Mammary microvascular endothelial cell (primary cell): ENCODE data around the gene SLC39A11. TPM values are rescaled to one million over a fixed set of nuclear protein-coding genes. Genes with fewer than 3 reads are reported as not detected.

ENCODE experiments used
- total RNA-seq: library from RNA; depleted of rRNA; stranded (reverse); fragments of >200 nt; gene quantifications from 2 replicates; pipeline ENCODE4 v1.2.3, GENCODE V29; 2015

Gene SLC39A11, protein sequence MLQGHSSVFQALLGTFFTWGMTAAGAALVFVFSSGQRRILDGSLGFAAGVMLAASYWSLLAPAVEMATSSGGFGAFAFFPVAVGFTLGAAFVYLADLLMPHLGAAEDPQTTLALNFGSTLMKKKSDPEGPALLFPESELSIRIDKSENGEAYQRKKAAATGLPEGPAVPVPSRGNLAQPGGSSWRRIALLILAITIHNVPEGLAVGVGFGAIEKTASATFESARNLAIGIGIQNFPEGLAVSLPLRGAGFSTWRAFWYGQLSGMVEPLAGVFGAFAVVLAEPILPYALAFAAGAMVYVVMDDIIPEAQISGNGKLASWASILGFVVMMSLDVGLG
- total RNA-seq, result 11.2 and 12.3 TPM in 2 replicates

GRCh38 chr17:73092523-73093135 is at the start of gene SLC39A11:
Gene SLC39A11, minus strand, starts transcription at chr17:73092688. Its CDS starts 3,924 bp downstream, at chr17:73088764.

Other genes with a start within 250 kb of the SLC39A11 start
- gene SSTR2, start 72.3 kb upstream of the SLC39A11 start, total RNA-seq, result under 0.01 TPM in 1 of 2 replicates, not detected in the other
- 19.1 and 19.3 TPM in 2 replicates for gene COG1, start 100.4 kb upstream of the SLC39A11 start, total RNA-seq
- gene CPSF4L, start 169.2 kb upstream of the SLC39A11 start, total RNA-seq, result not detected in 2 replicates
- gene CDC42EP4, start 219.3 kb upstream of the SLC39A11 start, total RNA-seq, result 64.9 and 74.6 TPM in 2 replicates